ENCODE measurements around the gene CD38.

- TF ChIP-seq ZMAT3 (CRISPR knock-in tag; conservative IDR thresholded peaks at IDR 0.05) = no peak
- TF ChIP-seq CTCF (CRISPR knock-in tag; IDR thresholded peaks at IDR 0.05) = no peak
- no peak for TF ChIP-seq TIGD3 (CRISPR knock-in tag; IDR thresholded peaks at IDR 0.05; ENCODE audit: borderline replicate concordance)
- no peak for TF ChIP-seq ZNF572 (CRISPR knock-in tag; IDR thresholded peaks at IDR 0.05)
- no peak for TF ChIP-seq FOXK1 (CRISPR knock-in tag; IDR thresholded peaks at IDR 0.05; ENCODE audit: borderline replicate concordance, low read depth)
- TF ChIP-seq ATF1 (CRISPR knock-in tag; IDR thresholded peaks at IDR 0.05) = no peak
- no peak for TF ChIP-seq ZSCAN20 (CRISPR knock-in tag; IDR thresholded peaks at IDR 0.05; ENCODE audit: borderline replicate concordance)
- TF ChIP-seq CEBPB (IDR thresholded peaks at IDR 0.05; ENCODE audit: borderline replicate concordance, low read depth, low read length) = no peak
- no peak for TF ChIP-seq TRAFD1 (CRISPR knock-in tag; IDR thresholded peaks at IDR 0.05; ENCODE audit: borderline replicate concordance)
- TF ChIP-seq TBP (CRISPR knock-in tag; IDR thresholded peaks at IDR 0.05) = no peak
Observed at GRCh38 chr4:15794426-15794825, 16.3 kb downstream of the CD38 start.
